DND-41 (cell line): ENCODE results near the gene GRM7.

Source experiments
- ATAC-seq: fragments of 200-7000 bp; cut with Tn5 transposase; 3 replicates; pipeline ENCODE4 v1.9.1; 2021; ENCODE audit warnings: low read depth; ENCODE audit not compliant: insufficient read depth
- DNase-seq: peaks from one replicate; pipeline ENCODE4 v3.0.0-alpha.2; 2020
- H2AFZ ChIP-seq: 2 replicates; pipeline ENCODE4 v1.6.0; 2012; ENCODE audit warnings: low read depth, low read length
- H3K27ac ChIP-seq: 2 replicates; pipeline ENCODE4 v1.5.1; 2012; ENCODE audit warnings: low read length, inconsistent platforms
- H3K27me3 ChIP-seq: fragments of 200-600 bp; sonication (generic); 2 replicates; pipeline ENCODE4 v1.6.0; 2012; ENCODE audit warnings: low read length, mild to moderate bottlenecking, inconsistent platforms; ENCODE audit not compliant: insufficient read depth, poor library complexity
- H3K36me3 ChIP-seq: 2 replicates; pipeline ENCODE4 v1.5.1; 2012; ENCODE audit warnings: low read length, inconsistent platforms; ENCODE audit not compliant: insufficient read depth
- H3K4me1 ChIP-seq: 2 replicates; pipeline ENCODE4 v1.5.1; 2012; ENCODE audit warnings: mild to moderate bottlenecking, low read length; ENCODE audit not compliant: insufficient read depth
- H3K4me2 ChIP-seq: 2 replicates; pipeline ENCODE4 v1.6.0; 2012; ENCODE audit warnings: mild to moderate bottlenecking, moderate library complexity, low read length, inconsistent platforms; ENCODE audit not compliant: insufficient read depth
- H3K4me3 ChIP-seq, 2 experiments: fragments of 200-600 bp in 1 of 2; shearing (Covaris generic) in 1 of 2; 2 replicates each; pipeline ENCODE4 v1.5.1; 2012 to 2016; ENCODE audit warnings: inconsistent platforms in 2 of 2, low read length in 2 of 2, mild to moderate bottlenecking in 2 of 2, low read depth in 1 of 2, moderate library complexity in 1 of 2
- H3K79me2 ChIP-seq: 2 replicates; pipeline ENCODE4 v1.6.0; 2012; ENCODE audit warnings: low read length, inconsistent platforms; ENCODE audit not compliant: insufficient read depth
- H3K9ac ChIP-seq: 2 replicates; pipeline ENCODE4 v1.6.0; 2012; ENCODE audit warnings: low read depth, mild to moderate bottlenecking, inconsistent platforms, low read length, moderate library complexity
- H3K9me3 ChIP-seq: 2 replicates; pipeline ENCODE4 v1.5.1; 2012; ENCODE audit warnings: low read length, moderate library complexity, mild to moderate bottlenecking, inconsistent platforms; ENCODE audit not compliant: insufficient read depth, severe bottlenecking
- H4K20me1 ChIP-seq: 2 replicates; pipeline ENCODE4 v1.6.0; 2012; ENCODE audit warnings: low read length; ENCODE audit not compliant: insufficient read depth
- EZH2 ChIP-seq: IDR thresholded peaks from 3 replicates; pipeline ENCODE4 v1.6.1; 2012; ENCODE audit warnings: borderline replicate concordance, low read depth, mild to moderate bottlenecking, moderate library complexity, low read length, inconsistent platforms; ENCODE audit not compliant: severe bottlenecking
- TF ChIP-seq, protein P1 (sequence below): IDR thresholded peaks from 2 replicates; pipeline ENCODE4 v1.5.1; 2012; ENCODE audit warnings: borderline replicate concordance, low read length, moderate library complexity, mild to moderate bottlenecking; ENCODE audit not compliant: poor library complexity, severe bottlenecking; ENCODE audit errors: extremely low read depth

The GRM7 gene

DNA sequence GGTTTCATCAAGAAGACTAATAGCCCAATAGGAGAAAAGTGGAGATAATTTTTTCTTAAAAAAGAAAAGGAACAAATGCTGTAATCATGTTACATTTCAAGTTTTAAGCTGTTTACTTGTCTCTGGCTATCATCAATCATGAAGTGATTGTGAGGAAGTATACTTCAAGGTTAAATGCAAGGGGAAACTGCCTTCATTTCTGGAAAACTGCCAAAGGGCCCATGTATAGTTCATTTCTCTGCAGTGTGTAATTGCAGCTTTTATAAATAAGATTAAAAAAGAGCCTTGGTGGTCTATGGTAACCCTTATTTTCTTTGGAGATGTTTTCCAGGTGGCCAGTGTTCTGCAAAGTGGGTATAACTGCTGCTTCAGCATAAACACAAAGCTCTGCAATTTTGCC is 101.9 kb downstream of the GRM7 start:
- no peaks in the 10 kb centered on the region for H3K9me3 ChIP-seq
- no peaks in the 10 kb centered on the region for H4K20me1 ChIP-seq
- TF ChIP-seq, protein P1, sequence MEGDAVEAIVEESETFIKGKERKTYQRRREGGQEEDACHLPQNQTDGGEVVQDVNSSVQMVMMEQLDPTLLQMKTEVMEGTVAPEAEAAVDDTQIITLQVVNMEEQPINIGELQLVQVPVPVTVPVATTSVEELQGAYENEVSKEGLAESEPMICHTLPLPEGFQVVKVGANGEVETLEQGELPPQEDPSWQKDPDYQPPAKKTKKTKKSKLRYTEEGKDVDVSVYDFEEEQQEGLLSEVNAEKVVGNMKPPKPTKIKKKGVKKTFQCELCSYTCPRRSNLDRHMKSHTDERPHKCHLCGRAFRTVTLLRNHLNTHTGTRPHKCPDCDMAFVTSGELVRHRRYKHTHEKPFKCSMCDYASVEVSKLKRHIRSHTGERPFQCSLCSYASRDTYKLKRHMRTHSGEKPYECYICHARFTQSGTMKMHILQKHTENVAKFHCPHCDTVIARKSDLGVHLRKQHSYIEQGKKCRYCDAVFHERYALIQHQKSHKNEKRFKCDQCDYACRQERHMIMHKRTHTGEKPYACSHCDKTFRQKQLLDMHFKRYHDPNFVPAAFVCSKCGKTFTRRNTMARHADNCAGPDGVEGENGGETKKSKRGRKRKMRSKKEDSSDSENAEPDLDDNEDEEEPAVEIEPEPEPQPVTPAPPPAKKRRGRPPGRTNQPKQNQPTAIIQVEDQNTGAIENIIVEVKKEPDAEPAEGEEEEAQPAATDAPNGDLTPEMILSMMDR: no peak
- TF ChIP-seq EZH2: no peak
- no peaks in the 10 kb centered on the region for H3K4me1 ChIP-seq
- H3K27ac ChIP-seq: no peak overlapping the region
- DNase-seq: no peak
- no peak overlapping the region for H3K4me2 ChIP-seq
- H3K36me3 ChIP-seq: no peaks in the 10 kb centered on the region
- H3K79me2 ChIP-seq: no peaks in the 10 kb centered on the region
- H3K9ac ChIP-seq: no peak overlapping the region
- no peak overlapping the region for H3K4me3 ChIP-seq
- H2AFZ ChIP-seq: no peak overlapping the region
- no peaks in the 10 kb centered on the region for H3K27me3 ChIP-seq
- ATAC-seq: no peak

DNA sequence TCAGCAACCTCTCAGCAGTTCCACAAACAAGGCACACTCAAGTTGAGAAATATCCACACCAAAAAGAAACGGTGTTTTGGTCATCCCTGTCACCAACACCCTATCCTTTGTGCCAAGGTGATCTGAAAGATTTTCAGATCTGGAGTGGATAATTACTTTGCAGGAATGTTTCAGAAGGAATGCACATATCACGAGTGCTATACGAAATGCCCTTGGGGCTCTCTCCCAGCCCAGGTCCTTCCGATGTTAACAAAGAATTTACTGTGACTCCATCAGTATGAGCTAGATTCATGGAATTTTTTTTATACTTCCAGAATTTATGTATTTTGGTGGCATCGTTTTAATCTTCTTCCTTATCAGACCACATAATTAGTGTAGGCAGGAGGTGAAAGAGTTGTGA is 105.0 kb downstream of the GRM7 start:
- H3K4me3 ChIP-seq: no peak overlapping the region
- H3K9me3 ChIP-seq: no peaks in the 10 kb centered on the region
- H2AFZ ChIP-seq: no peak overlapping the region
- no peaks in the 10 kb centered on the region for H3K27me3 ChIP-seq
- no peak overlapping the region for H3K9ac ChIP-seq
- no peak for DNase-seq
- no peak overlapping the region for H3K27ac ChIP-seq
- H4K20me1 ChIP-seq: no peaks in the 10 kb centered on the region
- no peak overlapping the region for H3K4me2 ChIP-seq
- no peak for ATAC-seq
- H3K36me3 ChIP-seq: no peaks in the 10 kb centered on the region
- H3K79me2 ChIP-seq: no peaks in the 10 kb centered on the region
- no peaks in the 10 kb centered on the region for H3K4me1 ChIP-seq
- TF ChIP-seq EZH2: no peak
- TF ChIP-seq, protein P1: no peak

DNA sequence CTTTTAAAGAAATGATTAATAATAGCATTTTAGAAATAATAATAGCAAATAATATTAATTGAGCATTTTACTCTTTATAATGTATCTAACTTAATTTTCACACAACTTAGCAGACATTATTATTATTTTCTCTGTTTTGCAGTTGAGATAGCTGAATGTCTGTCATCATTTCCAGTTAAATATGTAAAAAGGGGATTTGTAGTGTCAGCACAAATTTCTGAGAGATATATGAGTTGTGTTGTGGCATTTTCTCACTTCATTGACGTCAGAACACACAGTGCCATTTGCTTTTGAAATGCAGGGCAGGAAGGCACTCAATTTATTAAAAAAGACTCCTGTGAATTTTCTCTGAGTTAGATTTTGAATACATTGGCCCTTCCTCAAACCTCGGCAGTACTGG is 111.0 kb downstream of the GRM7 start:
- Histone ChIP-seq H3K4me1 (no peaks in the 10 kb centered on the region), H3K36me3 (no peaks in the 10 kb centered on the region), H3K79me2 (no peaks in the 10 kb centered on the region), H3K4me2 (no peak overlapping the region), H3K27ac (no peak overlapping the region), H3K9ac (no peak overlapping the region), H3K9me3 (no peaks in the 10 kb centered on the region), H4K20me1 (no peaks in the 10 kb centered on the region), H2AFZ (no peak overlapping the region), H3K27me3 (no peaks in the 10 kb centered on the region), H3K4me3 (no peak overlapping the region)
- ATAC-seq: no peak
- no peak for DNase-seq
- TF ChIP-seq, protein P1: no peak
- TF ChIP-seq EZH2: no peak

DNA sequence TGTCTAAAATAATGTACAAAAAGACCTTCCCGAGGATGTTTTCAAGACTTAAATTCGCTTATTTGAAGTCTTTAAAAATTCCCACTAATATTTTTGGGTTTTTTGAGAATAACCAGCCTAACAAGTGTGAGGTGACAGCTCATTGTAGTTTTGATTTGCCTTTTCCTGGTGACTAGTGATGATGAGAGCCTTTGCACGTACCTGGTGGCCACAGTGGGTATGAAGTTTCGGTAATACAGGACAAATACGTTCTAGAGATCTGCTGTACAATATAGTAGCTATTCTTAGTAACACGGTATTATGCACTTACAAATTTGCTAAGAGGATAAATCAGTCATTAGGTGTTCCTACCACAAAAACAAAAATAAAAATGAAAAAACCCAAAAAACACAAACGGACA is 124.9 kb downstream of the GRM7 start:
- Histone ChIP-seq H3K9me3 (no peaks in the 10 kb centered on the region), H3K36me3 (no peaks in the 10 kb centered on the region), H4K20me1 (no peaks in the 10 kb centered on the region), H3K27me3 (no peaks in the 10 kb centered on the region), H3K4me1 (no peaks in the 10 kb centered on the region), H2AFZ (no peak overlapping the region), H3K9ac (no peak overlapping the region), H3K27ac (no peak overlapping the region), H3K79me2 (no peaks in the 10 kb centered on the region), H3K4me3 (no peak overlapping the region), H3K4me2 (no peak overlapping the region)
- TF ChIP-seq, protein P1: no peak
- no peak for TF ChIP-seq EZH2
- no peak for ATAC-seq
- no peak for DNase-seq
